Effector memory CD4-positive, alpha-beta T cell (primary cell): ENCODE results near the gene TXNRD2.
"Not testable (repeated sequence)": the region's sequence is repeated elsewhere in the genome, so short reads cannot be mapped to it uniquely, and the experiment has no call there.

Source experiments
- DNase-seq, 3 donors: peaks; one replicate each; pipeline ENCODE4 v3.0.0-alpha.2; 2020
- H3K27ac ChIP-seq: 2 replicates; pipeline ENCODE4 v1.7.0; 2013; ENCODE audit warnings: mild to moderate bottlenecking, low read length, moderate library complexity; ENCODE audit not compliant: insufficient read depth, poor library complexity, severe bottlenecking
- H3K27me3 ChIP-seq: replicated peaks from 2 replicates; pipeline ENCODE4 v1.7.0; 2013; ENCODE audit warnings: mild to moderate bottlenecking, low read length; ENCODE audit not compliant: insufficient read depth, control insufficient read depth, poor library complexity, severe bottlenecking
- H3K36me3 ChIP-seq: 2 replicates; pipeline ENCODE4 v1.7.0; 2013; ENCODE audit warnings: mild to moderate bottlenecking, low read length, moderate library complexity; ENCODE audit not compliant: control insufficient read depth, insufficient read depth
- H3K4me1 ChIP-seq: 2 replicates; pipeline ENCODE4 v1.7.0; 2013; ENCODE audit warnings: low read length, mild to moderate bottlenecking; ENCODE audit not compliant: control insufficient read depth, insufficient read depth, poor library complexity, severe bottlenecking
- H3K4me3 ChIP-seq: 2 replicates; pipeline ENCODE4 v1.7.0; 2013; ENCODE audit warnings: low read length, low read depth, mild to moderate bottlenecking; ENCODE audit not compliant: insufficient read depth, poor library complexity, severe bottlenecking
- H3K9me3 ChIP-seq: 2 replicates; pipeline ENCODE4 v1.7.0; 2013; ENCODE audit warnings: mild to moderate bottlenecking, low read length, moderate library complexity; ENCODE audit not compliant: control insufficient read depth

The TXNRD2 gene

DNA sequence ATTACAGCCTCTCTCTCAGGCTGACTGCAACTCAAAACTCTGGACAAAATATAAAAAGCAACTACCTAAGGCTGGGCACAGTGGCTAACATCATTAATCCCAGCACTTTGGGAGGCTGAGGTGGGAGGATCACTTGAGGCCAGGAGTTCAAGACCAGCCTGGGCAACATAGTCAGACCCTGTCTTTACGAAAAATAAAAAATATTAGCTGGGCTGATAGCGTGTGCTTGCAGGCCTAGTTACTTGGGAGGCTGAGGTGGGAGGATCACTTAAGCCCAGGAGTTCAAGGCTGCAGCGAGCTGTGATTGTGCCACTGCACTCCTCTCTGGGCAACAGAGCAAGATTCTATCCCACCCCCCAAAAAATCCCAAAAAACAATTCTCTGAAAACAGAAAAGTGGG is 109.6 kb downstream of the TXNRD2 start:
- not testable (repeated sequence) for H3K9me3 ChIP-seq, H3K27me3 ChIP-seq, DNase-seq, H3K4me1 ChIP-seq, H3K27ac ChIP-seq, H3K36me3 ChIP-seq, H3K4me3 ChIP-seq

DNA sequence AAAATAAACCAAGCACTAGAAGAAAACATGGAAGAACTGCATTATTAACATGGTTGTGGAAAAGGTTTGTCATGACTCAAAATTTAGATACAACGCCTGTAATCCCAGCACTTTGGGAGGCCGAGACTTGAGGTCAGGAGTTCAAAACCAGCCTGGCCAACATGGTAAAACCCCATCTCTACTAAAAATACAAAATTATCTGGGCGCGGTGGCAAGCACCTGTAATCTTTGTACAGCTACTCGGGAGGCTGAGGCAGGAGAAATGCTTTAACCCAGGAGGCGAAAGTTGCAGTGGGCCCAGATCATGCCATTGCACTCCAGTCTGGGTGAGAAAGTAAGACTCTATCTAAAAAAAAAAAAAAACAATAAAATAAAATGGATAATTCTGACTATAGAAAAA is 110.6 kb downstream of the TXNRD2 start:
- H3K27me3 ChIP-seq: no peaks in the 10 kb centered on the region
- H3K9me3 ChIP-seq: no peaks in the 10 kb centered on the region
- DNase-seq: no peak
- H3K27ac ChIP-seq: no peak overlapping the region
- H3K36me3 ChIP-seq: no peaks in the 10 kb centered on the region
- no peaks in the 10 kb centered on the region for H3K4me1 ChIP-seq
- no peak overlapping the region for H3K4me3 ChIP-seq

DNA sequence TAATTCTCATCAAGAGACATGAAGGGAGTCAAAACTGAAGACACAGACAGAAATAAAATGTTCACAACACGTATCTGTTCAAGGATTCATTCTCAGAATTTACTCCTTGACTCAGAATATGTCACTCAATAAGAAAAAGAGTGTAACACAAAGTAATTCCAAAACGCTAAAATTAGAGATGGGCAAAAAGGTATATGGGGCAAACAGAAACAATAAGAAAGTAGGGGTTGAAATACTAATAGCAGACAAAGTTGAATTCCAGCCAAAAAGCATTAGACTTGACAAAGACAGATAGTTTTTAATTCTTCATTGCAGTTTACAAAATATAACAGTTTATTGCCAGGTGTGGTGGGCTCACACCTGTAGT is 113.6 kb downstream of the TXNRD2 start:
- no peaks in the 10 kb centered on the region for H3K4me1 ChIP-seq
- H3K4me3 ChIP-seq: no peak overlapping the region
- H3K27me3 ChIP-seq: no peaks in the 10 kb centered on the region
- H3K27ac ChIP-seq: no peak overlapping the region
- H3K36me3 ChIP-seq: no peaks in the 10 kb centered on the region
- no peaks in the 10 kb centered on the region for H3K9me3 ChIP-seq
- no peak for DNase-seq

DNA sequence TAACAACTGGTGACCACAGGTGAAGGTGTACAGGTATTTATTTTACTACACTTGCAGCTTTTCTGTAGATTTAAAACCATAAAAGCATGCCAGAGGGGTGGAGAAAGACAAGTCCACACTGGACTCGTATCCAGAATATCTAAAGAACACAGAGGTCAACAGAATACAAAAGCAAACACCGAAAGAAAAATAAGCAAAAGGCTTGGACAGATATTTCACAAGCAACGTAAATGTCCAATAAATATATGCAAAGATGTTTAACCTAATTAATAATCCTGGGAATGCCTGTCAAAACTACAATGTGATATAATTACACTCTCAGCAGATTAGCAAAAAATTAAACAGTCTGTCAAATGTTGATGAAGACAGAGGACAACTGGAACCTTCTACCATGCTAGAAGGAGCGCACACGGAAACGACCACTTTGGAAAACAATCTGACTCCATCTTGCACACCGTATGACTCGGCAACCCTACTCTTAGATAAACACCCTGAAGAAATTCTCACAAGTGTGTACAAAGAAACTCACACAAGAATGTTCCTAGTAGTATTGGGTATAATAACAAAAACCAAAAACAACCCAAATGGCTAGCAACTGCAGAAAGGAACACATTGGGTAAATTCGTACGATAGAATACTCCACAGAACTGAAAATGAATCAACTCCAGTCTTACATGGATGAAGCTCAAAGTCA is 114.1 kb downstream of the TXNRD2 start:
- no peaks in the 10 kb centered on the region for H3K4me1 ChIP-seq
- no peak overlapping the region for H3K4me3 ChIP-seq
- H3K9me3 ChIP-seq: no peaks in the 10 kb centered on the region
- no peak for DNase-seq
- no peaks in the 10 kb centered on the region for H3K36me3 ChIP-seq
- H3K27me3 ChIP-seq: no peaks in the 10 kb centered on the region
- no peak overlapping the region for H3K27ac ChIP-seq

DNA sequence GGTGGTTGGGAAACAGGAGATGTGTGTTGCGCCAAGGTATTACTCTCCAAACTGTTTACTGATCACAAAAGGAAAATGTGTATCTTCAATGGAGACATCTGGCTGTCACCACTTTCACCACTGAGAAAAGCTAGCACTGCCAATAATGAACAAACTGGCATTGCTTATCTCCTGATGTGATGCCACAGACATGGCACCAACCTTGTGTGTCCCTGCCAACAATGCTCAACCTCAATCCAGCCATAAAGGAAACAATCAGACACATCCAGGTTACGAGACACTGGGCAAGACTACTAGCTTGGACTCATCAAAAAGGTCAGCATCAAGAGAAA is 115.0 kb downstream of the TXNRD2 start:
- no peak overlapping the region for H3K4me3 ChIP-seq
- H3K9me3 ChIP-seq: no peaks in the 10 kb centered on the region
- no peaks in the 10 kb centered on the region for H3K36me3 ChIP-seq
- no peak for DNase-seq
- H3K27ac ChIP-seq: no peak overlapping the region
- no peaks in the 10 kb centered on the region for H3K27me3 ChIP-seq
- H3K4me1 ChIP-seq: no peaks in the 10 kb centered on the region

DNA sequence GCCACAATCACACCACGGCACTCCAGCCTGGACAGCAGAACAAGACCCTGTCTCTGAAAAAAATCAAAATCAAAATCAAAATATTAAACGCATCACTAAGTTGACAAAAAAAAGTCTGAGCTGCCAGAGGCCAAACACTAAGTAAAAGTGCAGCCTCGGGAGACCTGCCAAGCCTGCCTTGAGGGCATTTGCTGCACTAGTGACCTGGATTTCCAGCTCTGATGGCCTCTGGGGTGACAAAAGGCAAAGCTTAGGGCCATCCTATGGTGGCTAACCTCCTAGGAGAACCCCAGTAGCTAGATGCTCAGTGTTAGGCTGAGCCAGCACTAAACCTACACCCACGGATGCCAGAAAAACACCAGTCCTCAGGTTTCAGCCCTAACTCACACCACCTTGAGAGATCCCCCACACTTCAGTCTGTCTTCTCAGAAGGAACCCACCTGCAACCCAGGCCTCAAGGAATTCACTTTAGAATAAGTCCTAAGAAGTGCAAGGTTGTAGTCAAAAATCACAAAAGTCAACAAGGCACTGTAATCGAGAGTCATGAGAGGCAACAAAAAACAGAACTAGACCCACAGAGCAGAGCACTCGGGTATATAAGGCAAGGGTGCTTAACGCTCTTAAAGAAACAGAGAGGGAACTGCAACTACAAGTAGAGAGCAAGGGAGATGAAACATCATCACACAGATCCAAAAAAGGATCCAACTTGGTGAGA is 115.6 kb downstream of the TXNRD2 start:
- Histone ChIP-seq H3K4me3 (no peak overlapping the region), H3K36me3 (no peaks in the 10 kb centered on the region), H3K27ac (no peak overlapping the region), H3K27me3 (no peaks in the 10 kb centered on the region), H3K9me3 (no peaks in the 10 kb centered on the region), H3K4me1 (no peaks in the 10 kb centered on the region)
- DNase-seq: no peak
